Left ventricle myocardium superior (tissue), 1 donor: ENCODE results near the gene LAMTOR3. TPM values are rescaled to one million over a fixed set of nuclear protein-coding genes. Genes with fewer than 3 reads are reported as not detected.

ENCODE experiments used
- ATAC-seq: fragments of 200-7000 bp; cut with Tn5 transposase; one replicate; pipeline ENCODE4 v1.9.1; 2020; ENCODE audit warnings: mild to moderate bottlenecking, moderate library complexity
- DNase-seq: peaks from one replicate; pipeline ENCODE4 v3.0.0-alpha.2; 2020
- intact Hi-C: fragments of 100-400 bp; cut with micrococcal nuclease; formaldehyde crosslinking; loops from one replicate; pipeline ENCODE4 v1.11.0; 2022
- long read RNA-seq: library from polyadenylated mRNA; unstranded; transcript quantifications from one replicate; pipeline ENCODE4 v2.0.0, GENCODE V29; 2021
- total RNA-seq: library from RNA; stranded (reverse); fragmentation: NEBNext Ultra II Directional; extraction: Animal tissue kit (Norgen Biotek cat#: 25700); gene quantifications from one replicate; pipeline ENCODE4 v1.2.1, GENCODE V29; 2021
- donor health status: DM: no; HTN: yes; CAD: no; lungs with severe emphysema.

Gene LAMTOR3
- 38.9 TPM for total RNA-seq
- long read RNA-seq, full-length matches to known transcripts = 44 of 47 reads
- long read RNA-seq, partial matches to known transcripts = 0 of 47 reads
- long read RNA-seq, other reads (novel, unspliced or antisense) = 3 of 47 reads

- intact Hi-C loops = loop anchor here (5.0 kb wide), 2 partner anchors 53 to 332 kb away; partner anchors contain the start of genes DNAJB14 and TRMT10A
- ATAC-seq = peak; percentile 99
- peak; percentile 93 for DNase-seq
These were observed at the start of gene LAMTOR3 for GRCh38 chr4:99894161-99894997. TSS of gene LAMTOR3 (minus strand) at chr4:99894427. CDS start at chr4:99893963, 464 bp downstream.

DNA sequence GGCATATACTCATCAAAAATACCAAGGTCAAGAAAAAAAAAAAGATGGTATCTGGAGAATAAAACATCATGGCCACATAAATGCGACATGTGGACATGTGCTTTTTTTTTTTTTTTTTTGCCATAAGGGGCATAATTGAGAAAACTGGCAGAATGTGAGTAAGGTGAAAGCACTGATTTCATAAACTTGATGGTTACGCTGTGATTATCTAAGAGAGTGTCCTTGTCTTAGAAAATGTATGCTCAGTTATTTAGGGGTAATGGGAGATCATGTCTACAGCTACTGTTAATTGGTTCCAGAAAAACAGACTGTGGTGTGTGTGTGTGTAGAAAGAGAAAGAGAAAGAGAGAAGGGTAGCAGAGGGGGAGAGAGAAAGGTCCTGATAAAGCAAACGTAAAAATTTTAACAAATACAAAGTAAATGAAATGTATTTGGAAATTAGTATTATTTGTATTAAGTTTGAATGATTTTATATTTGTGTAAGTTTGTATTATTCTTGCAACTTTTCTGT lies 44.1 kb upstream of the LAMTOR3 start:
- no peak for ATAC-seq
- intact Hi-C loops = no loop called here
- DNase-seq = no peak

DNA sequence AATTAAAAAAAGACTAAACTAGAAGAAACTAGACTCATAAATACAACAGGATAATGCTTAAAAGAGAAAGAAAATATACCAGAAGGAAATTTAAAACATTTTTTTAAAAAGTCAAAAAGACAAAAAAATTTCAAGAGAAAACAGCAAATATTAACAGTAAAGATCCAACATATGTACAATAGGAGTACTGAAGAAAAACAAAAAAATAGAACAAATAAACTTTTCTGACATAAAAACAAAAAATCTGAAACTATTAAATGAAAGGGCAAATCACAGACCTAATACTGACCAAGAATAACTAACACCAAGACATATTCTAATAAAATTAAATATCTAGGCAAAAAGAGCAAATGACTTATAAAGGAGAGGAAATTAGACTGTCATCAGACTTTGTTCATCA lies 40.7 kb upstream of the LAMTOR3 start:
- intact Hi-C loops = no loop called here
- DNase-seq (no peak), ATAC-seq (no peak)

GRCh38 chr4:99927566-99927965 lies 33.3 kb upstream of the LAMTOR3 start:
- DNase-seq (no peak), ATAC-seq (no peak)
- intact Hi-C loops = no loop called here

GRCh38 chr4:99921174-99921573 lies 26.9 kb upstream of the LAMTOR3 start:
- intact Hi-C loops = no loop called here
- no peak for ATAC-seq
- DNase-seq = no peak

GRCh38 chr4:99918656-99919055 lies 24.4 kb upstream of the LAMTOR3 start:
- no peak for ATAC-seq
- intact Hi-C loops = no loop called here
- DNase-seq = no peak

DNA sequence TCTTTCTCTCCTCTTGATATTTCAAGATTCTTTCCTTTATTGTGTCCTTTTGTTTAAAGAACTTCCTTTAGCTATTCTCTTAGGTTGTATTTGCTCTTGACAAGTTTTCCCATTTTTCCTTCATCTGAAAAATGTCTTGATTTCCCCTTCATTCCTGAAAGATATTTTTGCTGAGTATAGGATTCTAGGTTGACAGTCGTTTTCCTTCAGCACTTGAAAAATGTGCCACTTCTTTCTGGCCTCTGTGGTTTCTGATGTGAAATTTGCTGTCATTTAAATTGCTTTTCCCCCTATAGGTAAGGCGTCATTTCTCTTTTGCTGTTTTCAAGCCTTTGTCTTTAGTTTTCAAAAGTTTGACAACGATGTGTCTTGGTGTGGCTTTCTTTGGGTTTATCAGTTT lies 23.3 kb upstream of the LAMTOR3 start:
- DNase-seq (no peak), ATAC-seq (no peak)
- intact Hi-C loops = no loop called here

DNA sequence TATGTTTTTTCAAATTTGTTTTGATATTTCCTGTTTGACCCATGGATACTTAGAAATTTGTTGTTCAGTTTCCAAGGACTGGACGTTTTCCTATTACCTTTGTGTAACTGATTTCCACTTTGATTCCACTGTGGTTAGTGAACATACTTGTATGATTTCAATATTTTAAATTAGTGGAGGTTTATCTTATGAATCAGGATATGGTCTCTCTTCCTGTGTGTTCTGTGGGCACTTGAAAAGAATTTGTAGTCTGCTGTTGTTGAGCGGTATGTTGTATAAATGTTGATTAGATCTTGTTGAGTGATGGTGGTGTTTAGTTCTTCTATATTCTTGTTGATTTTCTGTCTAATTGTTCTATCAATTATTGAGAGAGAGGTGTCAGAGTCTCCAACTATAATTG lies 21.2 kb upstream of the LAMTOR3 start:
- DNase-seq (no peak), ATAC-seq (no peak)
- intact Hi-C loops = no loop called here

DNA sequence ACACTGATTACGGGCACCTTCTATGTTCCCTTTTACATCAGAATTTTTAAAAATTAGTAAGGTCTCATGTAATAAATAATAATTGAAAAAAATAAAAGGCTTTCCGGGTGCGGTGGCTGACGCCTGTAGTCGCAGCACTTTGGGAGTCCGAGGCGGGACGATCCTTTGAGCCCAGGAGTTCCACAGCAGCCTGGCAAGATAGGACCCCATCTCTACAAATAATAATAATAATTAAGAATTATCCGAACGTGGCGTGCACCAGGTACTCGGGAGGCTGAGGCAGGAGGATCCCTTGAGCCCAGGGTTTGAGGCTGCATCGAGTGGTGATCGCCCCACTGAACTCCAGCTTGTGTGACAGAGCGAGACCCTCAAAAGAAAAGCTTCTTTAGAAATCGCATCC lies 771 bp upstream of the LAMTOR3 start:
- intact Hi-C loops = loop anchor here (5.0 kb wide), 2 partner anchors 52 to 333 kb away; partner anchors contain the start of genes DNAJB14 and TRMT10A
- no peak for DNase-seq
- no peak for ATAC-seq

GRCh38 chr4:99893839-99894160 lies 427 bp downstream of the LAMTOR3 start:
- no peak for DNase-seq
- ATAC-seq = no peak
- intact Hi-C loops = loop anchor here (5.0 kb wide), 2 partner anchors 54 to 331 kb away; partner anchors contain the start of genes DNAJB14 and TRMT10A

- intact Hi-C loops = loop anchor here (5.0 kb wide), 2 partner anchors 54 to 331 kb away; partner anchors contain the start of genes DNAJB14 and TRMT10A
- ATAC-seq (no peak), DNase-seq (no peak)
These were observed 1.2 kb downstream of the LAMTOR3 start for GRCh38 chr4:99893029-99893428.

GRCh38 chr4:99891351-99891750 lies 2.9 kb downstream of the LAMTOR3 start:
- DNase-seq = no peak
- intact Hi-C loops = loop anchor here (5.0 kb wide), 2 partner anchors 56 to 329 kb away; partner anchors contain the start of genes DNAJB14 and TRMT10A
- ATAC-seq = no peak

- intact Hi-C loops = no loop called here
- DNase-seq = no peak
- no peak for ATAC-seq
These were observed 6.4 kb downstream of the LAMTOR3 start for GRCh38 chr4:99887837-99888236.

GRCh38 chr4:99886146-99886545 lies 8.1 kb downstream of the LAMTOR3 start:
- ATAC-seq (no peak), DNase-seq (no peak)
- intact Hi-C loops = no loop called here

DNA sequence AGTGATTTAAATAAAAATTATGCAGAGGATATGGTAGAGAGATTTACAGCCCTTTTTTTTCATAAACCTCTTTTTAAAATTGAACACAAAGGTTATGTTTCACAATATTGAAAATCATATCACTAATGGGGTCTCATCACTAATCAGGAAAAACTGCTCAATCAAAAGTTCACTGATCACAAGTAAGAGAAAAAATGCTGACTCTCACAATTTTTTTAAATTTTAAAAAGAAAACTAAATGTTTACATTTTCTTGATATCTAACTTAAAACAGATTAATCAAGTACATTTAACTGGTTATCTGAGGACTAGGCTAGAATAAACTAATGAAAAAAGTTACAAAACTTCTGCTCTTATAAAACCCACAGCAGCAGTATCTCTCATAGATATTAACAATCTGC lies 8.5 kb downstream of the LAMTOR3 start:
- DNase-seq (no peak), ATAC-seq (no peak)
- intact Hi-C loops = no loop called here

- intact Hi-C loops = no loop called here
- no peak for ATAC-seq
These were observed 9.1 kb downstream of the LAMTOR3 start for GRCh38 chr4:99885063-99885664.

DNA sequence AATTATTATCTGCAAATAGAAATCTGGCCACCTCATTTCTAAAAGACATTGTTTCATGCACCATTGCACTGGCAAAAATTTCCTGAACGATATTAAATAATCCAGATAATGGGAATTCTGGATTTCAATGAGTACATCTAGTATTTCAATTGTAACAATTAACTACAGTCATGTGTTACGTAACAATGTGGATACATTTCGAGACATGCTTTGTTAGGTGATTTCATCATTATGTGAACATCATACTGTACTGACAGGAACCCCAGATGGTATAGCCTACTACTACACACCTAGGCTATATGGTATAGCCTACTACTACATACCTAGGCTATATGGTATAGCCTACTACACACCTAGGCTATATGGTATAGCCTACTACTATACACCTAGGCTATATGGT lies 14.8 kb downstream of the LAMTOR3 start:
- intact Hi-C loops = no loop called here
- no peak for DNase-seq
- no peak for ATAC-seq

More at GRCh38 chr4:99885063-99885664, 9.1 kb downstream of the LAMTOR3 start:
- DNase-seq = no peak

DNA sequence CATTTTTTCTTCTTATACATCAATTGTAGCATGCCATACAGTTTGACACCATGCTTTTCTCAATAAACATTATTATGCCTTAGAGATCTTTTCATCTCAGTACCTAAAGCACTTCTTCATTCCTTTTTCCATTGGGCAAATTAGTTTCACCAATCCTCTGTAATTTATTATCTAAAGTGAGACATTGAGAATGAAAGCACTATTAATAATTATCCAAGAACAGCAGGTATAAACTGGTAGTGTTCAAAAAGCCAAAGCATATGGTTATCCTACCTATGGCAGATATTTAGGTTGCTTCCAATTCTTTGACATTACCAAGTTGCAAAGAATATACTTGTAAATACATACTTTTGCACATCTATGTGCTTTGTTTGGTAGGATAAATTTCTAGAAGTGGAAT lies 15.6 kb downstream of the LAMTOR3 start:
- ATAC-seq (no peak), DNase-seq (no peak)
- intact Hi-C loops = no loop called here

GRCh38 chr4:99876946-99877345 lies 17.3 kb downstream of the LAMTOR3 start:
- no peak for ATAC-seq
- intact Hi-C loops = no loop called here
- no peak for DNase-seq

GRCh38 chr4:99875071-99875470 lies 19.2 kb downstream of the LAMTOR3 start:
- intact Hi-C loops = no loop called here
- DNase-seq = no peak
- no peak for ATAC-seq
